LNCAP (cell line): ENCODE measurements around the gene TLK1.

ENCODE experiments used
- CTCF ChIP-seq: fragments of 450-650 bp; IDR thresholded peaks from 2 replicates; pipeline ENCODE4 v1.5.1; 2017; ENCODE audit warnings: mild to moderate bottlenecking

The TLK1 gene

DNA sequence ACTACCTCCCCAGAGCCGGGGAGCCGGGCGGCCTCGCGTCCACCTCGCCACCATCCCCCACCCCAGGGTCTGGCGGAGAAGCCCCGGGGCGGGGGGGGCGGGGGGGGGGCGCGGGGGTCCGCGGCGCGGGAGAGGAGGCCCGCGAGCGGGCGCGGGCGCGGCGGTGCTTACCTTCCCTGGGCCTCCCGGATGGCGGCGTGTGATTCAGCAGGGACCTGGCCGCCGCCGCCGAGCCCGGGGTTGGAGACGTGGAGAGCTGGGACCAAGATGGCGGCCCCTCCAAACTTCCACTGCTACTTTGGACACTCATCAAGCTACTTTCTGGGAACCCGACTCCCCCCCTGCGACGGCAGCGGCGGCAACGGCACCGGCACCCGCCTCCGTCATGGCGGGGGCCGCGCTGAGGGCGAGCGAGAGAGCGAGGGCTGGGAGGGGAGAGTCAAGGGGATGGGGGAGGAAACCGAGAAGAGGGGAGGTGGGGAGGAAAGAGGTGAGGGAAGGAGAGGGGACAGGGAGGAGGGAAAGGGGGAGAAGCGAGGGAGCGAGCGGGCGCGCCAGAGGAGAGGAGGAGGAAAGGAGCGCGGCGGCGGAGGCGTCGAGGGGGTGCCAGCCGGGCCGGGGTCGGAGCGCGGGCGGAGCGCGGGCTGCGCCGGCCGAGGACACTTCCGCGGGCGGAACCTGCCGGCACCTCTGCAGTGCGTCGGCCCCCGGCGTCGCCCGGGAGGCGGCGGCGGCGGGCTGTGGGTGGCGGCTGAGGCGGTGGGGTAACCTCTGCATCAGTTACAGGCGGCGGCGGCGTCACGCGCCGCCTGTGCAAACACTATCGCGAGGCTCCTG is at the start of gene TLK1:
Gene TLK1 (minus strand): TSS at position 775 of the 837 bp plus-strand sequence. CDS start 465 bp downstream, at position 310.
- TF ChIP-seq CTCF, result no peak

DNA sequence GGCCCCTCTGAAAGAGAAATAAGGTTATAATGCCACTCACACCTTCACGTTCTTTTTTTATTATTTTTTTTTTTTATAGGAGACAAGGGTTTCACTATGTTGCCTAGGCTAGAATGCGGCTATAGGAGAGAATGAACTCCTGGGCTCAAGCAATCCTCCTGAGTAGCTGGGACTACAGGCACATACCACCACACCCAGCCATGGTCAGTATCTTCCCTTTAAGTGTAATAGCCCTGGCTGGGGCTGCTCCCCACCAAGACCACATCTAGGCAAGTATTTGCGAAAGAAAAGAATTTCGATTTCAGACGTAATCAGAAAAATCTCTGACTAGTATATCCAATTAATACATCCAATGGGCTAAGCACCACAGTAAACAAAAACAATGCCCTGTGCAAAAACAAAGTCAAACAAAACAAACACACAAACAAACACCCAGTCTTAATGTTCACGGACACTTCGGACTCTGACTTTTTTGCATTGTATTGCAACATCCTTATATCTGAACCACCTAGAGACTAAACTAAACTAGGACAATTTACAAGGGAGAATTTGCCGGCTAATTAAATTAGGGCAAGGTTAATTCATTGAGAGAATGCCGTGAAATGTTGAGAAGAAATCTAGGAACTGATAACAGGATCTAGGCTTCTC is 49.6 kb upstream of the TLK1 start:
- no peak for TF ChIP-seq CTCF

GRCh38 chr2:171208657-171209056 is 48.0 kb upstream of the TLK1 start:
- TF ChIP-seq CTCF, result no peak

DNA sequence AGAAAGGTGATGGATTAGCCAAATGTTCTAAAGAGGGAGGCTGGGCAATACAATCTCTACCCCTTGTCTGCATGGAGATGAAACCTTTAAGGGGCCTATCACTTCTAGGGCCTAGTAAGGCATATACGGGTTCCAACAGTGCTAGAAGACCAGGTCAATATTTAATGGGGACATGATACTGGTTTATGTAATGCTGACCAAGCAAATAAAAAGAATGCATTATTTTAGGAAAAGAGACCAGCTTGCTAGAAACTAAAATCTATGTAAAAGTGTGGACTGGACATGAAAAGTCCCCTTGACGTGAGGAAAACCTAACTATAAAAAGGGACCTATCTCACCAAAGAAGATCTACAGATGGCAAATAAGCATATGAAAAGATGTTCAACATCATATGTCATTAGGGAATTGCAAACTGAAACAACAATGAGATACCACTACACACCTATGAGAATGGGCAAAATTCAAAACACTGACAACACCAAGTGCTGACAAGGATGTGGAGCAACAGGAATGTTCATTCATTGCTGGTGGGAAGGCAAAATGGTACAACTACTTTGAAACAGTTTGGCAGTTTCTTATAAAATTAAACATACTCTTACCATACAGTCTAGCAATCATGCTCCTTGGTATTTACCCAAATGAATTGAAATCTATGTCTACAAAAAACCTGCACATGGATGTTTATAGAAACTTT is 45.9 kb upstream of the TLK1 start:
- no peak for TF ChIP-seq CTCF

- no peak for TF ChIP-seq CTCF
Observed at GRCh38 chr2:171205551-171205950, 44.9 kb upstream of the TLK1 start.

GRCh38 chr2:171201767-171202166 is 41.1 kb upstream of the TLK1 start:
- no peak for TF ChIP-seq CTCF

GRCh38 chr2:171201271-171201670 is 40.6 kb upstream of the TLK1 start:
- no peak for TF ChIP-seq CTCF
